Parathyroid adenoma (tissue), 2 donors: Measurements from ENCODE around the gene PPP1R9B.

Source experiments
- H2AFZ ChIP-seq: fragments of 300-600 bp; sonication (generic); one replicate; pipeline ENCODE4 v1.7.0; 2017; ENCODE audit warnings: antibody characterized with exemption, mild to moderate bottlenecking
- H3K27ac ChIP-seq: fragments of 300-600 bp; sonication (generic); one replicate; pipeline ENCODE4 v1.7.0; 2017
- H3K27me3 ChIP-seq: fragments of 300-600 bp; sonication (generic); one replicate; pipeline ENCODE4 v1.7.0; 2017; ENCODE audit warnings: low read length; ENCODE audit not compliant: control insufficient read depth, insufficient read depth
- H3K36me3 ChIP-seq: fragments of 300-600 bp; sonication (generic); one replicate; pipeline ENCODE4 v1.7.0; 2017; ENCODE audit warnings: low read length; ENCODE audit not compliant: control insufficient read depth, insufficient read depth
- H3K4me1 ChIP-seq: fragments of 300-600 bp; sonication (generic); one replicate; pipeline ENCODE4 v1.7.0; 2017; ENCODE audit warnings: control low read depth
- H3K4me2 ChIP-seq: fragments of 300-600 bp; sonication (generic); one replicate; pipeline ENCODE4 v1.7.0; 2017; ENCODE audit warnings: low read length
- H3K4me3 ChIP-seq: fragments of 300-600 bp; sonication (generic); one replicate; pipeline ENCODE4 v1.7.0; 2017; ENCODE audit warnings: low read depth, low read length
- H3K79me2 ChIP-seq: fragments of 300-600 bp; sonication (generic); one replicate; pipeline ENCODE4 v1.7.0; 2017; ENCODE audit warnings: control low read depth
- H3K9ac ChIP-seq: fragments of 300-600 bp; sonication (generic); one replicate; pipeline ENCODE4 v1.7.0; 2017; ENCODE audit warnings: mild to moderate bottlenecking
- H3K9me3 ChIP-seq: fragments of 300-600 bp; sonication (generic); one replicate; pipeline ENCODE4 v1.7.0; 2017; ENCODE audit warnings: low read length; ENCODE audit not compliant: control insufficient read depth
- CTCF ChIP-seq: fragments of 300-600 bp; sonication (generic); IDR thresholded peaks from one replicate; pipeline ENCODE4 v1.7.0; 2017; ENCODE audit warnings: antibody characterized with exemption, mild to moderate bottlenecking
- donor health status: primary hyperparathyroidism.

The PPP1R9B gene

GRCh38 chr17:50100480-50100883 is 50.0 kb downstream of the PPP1R9B start:
- peaks cover 20% of the 10 kb centered on the region for H3K4me1 ChIP-seq
- no peaks in the 10 kb centered on the region for H3K27me3 ChIP-seq
- H3K36me3 ChIP-seq: no peaks in the 10 kb centered on the region
- H3K9me3 ChIP-seq: no peaks in the 10 kb centered on the region
- no peak for TF ChIP-seq CTCF
- no peak overlapping the region for H3K27ac ChIP-seq
- no peak overlapping the region for H3K4me2 ChIP-seq
- no peak overlapping the region for H3K9ac ChIP-seq
- H2AFZ ChIP-seq: no peak overlapping the region
- peaks cover 6% of the 10 kb centered on the region for H3K79me2 ChIP-seq
- no peak overlapping the region for H3K4me3 ChIP-seq

DNA sequence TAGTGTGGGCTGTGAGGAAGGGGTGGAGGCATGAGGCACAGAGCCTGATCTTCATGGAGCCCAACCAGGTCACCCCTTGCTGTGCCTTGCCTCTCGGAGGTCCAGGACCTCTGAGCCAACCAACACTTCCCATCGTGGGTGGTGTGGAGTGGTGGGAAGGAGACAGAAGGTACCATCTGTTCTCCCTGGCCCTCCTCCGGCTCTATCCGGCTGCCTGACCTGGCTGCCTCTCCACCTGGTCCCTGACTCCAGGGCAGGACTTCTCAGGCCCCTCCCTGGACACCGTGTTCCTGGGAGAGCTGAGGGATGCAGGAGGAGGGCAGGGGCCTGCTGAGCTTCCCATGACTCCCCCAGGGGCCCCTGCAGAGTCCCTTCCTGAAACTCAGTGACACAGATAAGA is 51.5 kb downstream of the PPP1R9B start:
- no peak overlapping the region for H3K9ac ChIP-seq
- no peak overlapping the region for H2AFZ ChIP-seq
- H3K4me1 ChIP-seq: peaks cover 25% of the 10 kb centered on the region
- H3K4me2 ChIP-seq: no peak overlapping the region
- no peak for TF ChIP-seq CTCF
- no peak overlapping the region for H3K4me3 ChIP-seq
- H3K36me3 ChIP-seq: no peaks in the 10 kb centered on the region
- no peaks in the 10 kb centered on the region for H3K9me3 ChIP-seq
- H3K27ac ChIP-seq: no peak overlapping the region
- H3K27me3 ChIP-seq: no peaks in the 10 kb centered on the region
- peaks cover 8% of the 10 kb centered on the region for H3K79me2 ChIP-seq

GRCh38 chr17:50098583-50098982 is 51.9 kb downstream of the PPP1R9B start:
- no peaks in the 10 kb centered on the region for H3K36me3 ChIP-seq
- no peaks in the 10 kb centered on the region for H3K27me3 ChIP-seq
- TF ChIP-seq CTCF: no peak
- H3K4me1 ChIP-seq: peaks cover 25% of the 10 kb centered on the region
- H3K4me3 ChIP-seq: no peak overlapping the region
- H3K9ac ChIP-seq: no peak overlapping the region
- no peak overlapping the region for H3K4me2 ChIP-seq
- H3K79me2 ChIP-seq: peaks cover 8% of the 10 kb centered on the region
- no peak overlapping the region for H2AFZ ChIP-seq
- H3K9me3 ChIP-seq: no peaks in the 10 kb centered on the region
- no peak overlapping the region for H3K27ac ChIP-seq

DNA sequence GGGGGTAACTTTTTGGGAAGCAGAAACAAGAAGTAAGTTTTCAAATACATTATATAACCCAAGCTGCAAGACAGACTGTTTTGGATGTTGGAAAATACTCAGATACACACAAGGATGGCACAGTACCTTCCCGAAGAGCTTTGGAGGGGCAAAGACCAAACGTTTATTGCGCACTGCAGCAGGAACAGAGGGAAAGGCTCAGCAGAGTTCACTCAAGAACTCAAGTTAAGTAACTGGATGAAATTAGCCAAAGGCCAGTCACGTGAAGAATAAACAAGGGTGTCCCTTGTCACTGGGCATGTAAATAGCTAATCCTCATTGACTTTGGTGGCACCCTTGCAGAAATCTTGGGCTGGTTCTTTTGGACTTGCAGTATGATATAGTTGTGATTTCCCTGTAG is 52.6 kb downstream of the PPP1R9B start:
- Histone ChIP-seq H3K9ac (no peak overlapping the region), H3K4me2 (no peak overlapping the region), H3K4me1 (peaks cover 28% of the 10 kb centered on the region), H3K9me3 (no peaks in the 10 kb centered on the region), H2AFZ (no peak overlapping the region), H3K27me3 (no peaks in the 10 kb centered on the region), H3K4me3 (no peak overlapping the region), H3K79me2 (peaks cover 8% of the 10 kb centered on the region), H3K36me3 (no peaks in the 10 kb centered on the region), H3K27ac (no peak overlapping the region)
- no peak for TF ChIP-seq CTCF

DNA sequence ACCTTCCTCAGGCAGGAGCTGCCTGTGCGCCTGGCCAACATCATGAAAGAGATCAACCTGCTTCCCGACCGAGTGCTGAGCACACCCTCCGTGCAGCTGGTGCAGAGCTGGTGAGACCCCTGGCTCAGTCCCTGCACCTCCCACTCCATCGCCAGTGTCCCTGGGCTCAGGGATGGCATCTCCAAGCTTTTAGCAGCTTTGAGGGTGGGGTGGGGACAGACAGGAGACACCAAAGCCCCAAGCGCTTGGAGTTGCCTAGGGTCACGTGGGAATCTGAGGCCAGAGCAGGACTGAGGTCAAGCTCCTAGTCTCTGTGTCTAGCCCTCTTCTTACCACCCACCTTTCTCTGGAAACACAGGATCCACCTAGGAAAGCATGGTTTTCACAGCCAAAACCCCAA is 53.0 kb downstream of the PPP1R9B start:
- Histone ChIP-seq H3K4me2 (no peak overlapping the region), H3K4me1 (peaks cover 24% of the 10 kb centered on the region), H3K9ac (no peak overlapping the region), H3K27me3 (no peaks in the 10 kb centered on the region), H3K27ac (no peak overlapping the region), H3K36me3 (no peaks in the 10 kb centered on the region), H3K4me3 (no peak overlapping the region), H3K9me3 (no peaks in the 10 kb centered on the region), H2AFZ (no peak overlapping the region), H3K79me2 (peaks cover 5% of the 10 kb centered on the region)
- no peak for TF ChIP-seq CTCF
